Liver (tissue), 9 donors: ENCODE data around the gene PRDM12. TPM values are rescaled to one million over a fixed set of nuclear protein-coding genes. Genes with fewer than 3 reads are reported as not detected.

ENCODE experiments used
- DNase-seq: peaks from one replicate; pipeline ENCODE4 v3.0.0-alpha.2; 2017; ENCODE audit warnings: low spot score
- H3K27ac ChIP-seq, 2 donors: one replicate each; pipeline ENCODE4 v1.7.0; 2013; ENCODE audit warnings: inconsistent platforms in 2 of 2, low read length in 2 of 2, control low read depth in 1 of 2, low read depth in 1 of 2, mild to moderate bottlenecking in 1 of 2
- H3K27me3 ChIP-seq, 4 donors: one replicate each; pipeline versions ENCODE4 v1.6.1 to v1.7.0; 2013; ENCODE audit warnings: low read length in 3 of 4, inconsistent platforms in 1 of 4, mild to moderate bottlenecking in 1 of 4, moderate library complexity in 1 of 4; ENCODE audit not compliant: control insufficient read depth in 4 of 4, insufficient read depth in 4 of 4
- H3K36me3 ChIP-seq, 4 donors: one replicate each; pipeline versions ENCODE4 v1.6.1 to v1.7.0; 2013; ENCODE audit warnings: low read length in 3 of 4, mild to moderate bottlenecking in 3 of 4, low read depth in 1 of 4, moderate library complexity in 1 of 4; ENCODE audit not compliant: control insufficient read depth in 4 of 4, insufficient read depth in 3 of 4
- H3K4me1 ChIP-seq, 4 donors: one replicate each; pipeline versions ENCODE4 v1.6.1 to v1.7.0; 2013; ENCODE audit warnings: low read length in 3 of 4, mild to moderate bottlenecking in 3 of 4, moderate library complexity in 1 of 4; ENCODE audit not compliant: control insufficient read depth in 4 of 4, insufficient read depth in 4 of 4
- H3K4me3 ChIP-seq, 3 donors: one replicate each; pipeline versions ENCODE4 v1.6.1 to v1.7.0; 2013; ENCODE audit warnings: low read length in 3 of 3, control low read depth in 1 of 3, low read depth in 1 of 3, mild to moderate bottlenecking in 1 of 3
- H3K9ac ChIP-seq, 2 donors: one replicate each; pipeline ENCODE4 v1.7.0; 2013; ENCODE audit warnings: low read length in 2 of 2, mild to moderate bottlenecking in 2 of 2, moderate library complexity in 2 of 2, control low read depth in 1 of 2, low read depth in 1 of 2
- H3K9me3 ChIP-seq, 4 donors: one replicate each; pipeline versions ENCODE4 v1.6.1 to v1.7.0; 2013; ENCODE audit warnings: low read length in 3 of 4; ENCODE audit not compliant: control insufficient read depth in 4 of 4
- CTCF ChIP-seq: fragments of 150-350 bp; IDR thresholded peaks from 2 replicates; pipeline ENCODE4 v1.5.1; 2017; ENCODE audit warnings: improper control_type of control experiment, low read depth, low read length; ENCODE audit not compliant: missing input control
- EGR1 ChIP-seq, 2 donors: IDR thresholded peaks; 2 replicates each; pipeline ENCODE4 v1.6.1; 2016 to 2018; ENCODE audit warnings: antibody characterized with exemption in 2 of 2, low read depth in 2 of 2
- FOXA1 ChIP-seq: IDR thresholded peaks from 2 replicates; pipeline ENCODE4 v1.6.1; 2016; ENCODE audit warnings: antibody characterized with exemption
- FOXA2 ChIP-seq: IDR thresholded peaks from 2 replicates; pipeline ENCODE4 v1.6.1; 2016; ENCODE audit warnings: antibody characterized with exemption
- GABPA ChIP-seq, 2 donors: IDR thresholded peaks in 1 of 2; conservative IDR thresholded peaks in 1 of 2; 2 replicates each; pipeline ENCODE4 v1.6.1; 2016; ENCODE audit warnings: antibody characterized with exemption in 2 of 2, mild to moderate bottlenecking in 1 of 2, moderate library complexity in 1 of 2
- HNF4A ChIP-seq, 2 donors: conservative IDR thresholded peaks; 2 replicates each; pipeline ENCODE4 v1.6.1; 2016; ENCODE audit warnings: antibody characterized with exemption in 2 of 2, mild to moderate bottlenecking in 2 of 2
- HNF4G ChIP-seq: IDR thresholded peaks from 2 replicates; pipeline ENCODE4 v1.6.1; 2016; ENCODE audit warnings: antibody characterized with exemption
- JUND ChIP-seq, 2 donors: IDR thresholded peaks; 2 replicates each; pipeline ENCODE4 v1.6.1; 2016; ENCODE audit warnings: antibody characterized with exemption in 2 of 2
- MAX ChIP-seq: IDR thresholded peaks from 2 replicates; pipeline ENCODE4 v1.6.1; 2016; ENCODE audit warnings: antibody characterized with exemption
- NR2F2 ChIP-seq: IDR thresholded peaks from 2 replicates; pipeline ENCODE4 v1.6.1; 2016; ENCODE audit warnings: antibody characterized with exemption
- RAD21 ChIP-seq, 2 donors: IDR thresholded peaks; 2 replicates each; pipeline ENCODE4 v1.6.1; 2016; ENCODE audit warnings: antibody characterized with exemption in 2 of 2, mild to moderate bottlenecking in 2 of 2
- REST ChIP-seq: IDR thresholded peaks from 2 replicates; pipeline ENCODE4 v1.6.1; 2016; ENCODE audit warnings: antibody characterized with exemption, mild to moderate bottlenecking
- RXRA ChIP-seq, 2 donors: IDR thresholded peaks; 2 replicates each; pipeline ENCODE4 v1.6.1; 2017 to 2018; ENCODE audit warnings: antibody characterized with exemption in 2 of 2, mild to moderate bottlenecking in 1 of 2
- SP1 ChIP-seq: IDR thresholded peaks from 2 replicates; pipeline ENCODE4 v1.6.1; 2018; ENCODE audit warnings: antibody characterized with exemption, mild to moderate bottlenecking
- TAF1 ChIP-seq: conservative IDR thresholded peaks from 2 replicates; pipeline ENCODE4 v1.6.1; 2016; ENCODE audit warnings: antibody characterized with exemption, mild to moderate bottlenecking
- YY1 ChIP-seq: IDR thresholded peaks from 2 replicates; pipeline ENCODE4 v1.6.1; 2016; ENCODE audit warnings: antibody characterized with exemption, mild to moderate bottlenecking
- ZBTB33 ChIP-seq: IDR thresholded peaks from 2 replicates; pipeline ENCODE4 v1.6.1; 2016; ENCODE audit warnings: antibody characterized with exemption
- WGBS: extraction: QIAGEN DNeasy Blood & Tissue Kit; methylation state at CpG from one replicate; pipeline ENCODE4 v1.1.7; 2013; 5-methylcytosine and 5-hydroxymethylcytosine counted together
- polyA plus RNA-seq, 2 donors: library from polyadenylated mRNA; stranded (reverse) in 1 of 2; unstranded in 1 of 2; fragments of 200-250 nt in 1 of 2; fragments of >200 nt in 1 of 2; fragmentation: Nextera tagmentation in 1 of 2; extraction: Ambion mirVana in 1 of 2; gene quantifications; one replicate each; pipeline versions ENCODE4 v1.2.1 to v1.2.3, GENCODE V29; 2013 to 2015
- total RNA-seq, 2 donors: library from RNA; depleted of rRNA; stranded (reverse); fragments of >200 nt; gene quantifications; one replicate each; pipeline ENCODE4 v1.2.3, GENCODE V29; 2014
- donor health status: healthy.
- donor health status: healthy.
- donor health status: healthy.
- donor health status: healthy.
- donor health status: healthy.

Gene PRDM12
- total and polyA plus RNA-seq, 4 donors: 0.02 TPM; not detected in 3

- no peak overlapping the region for H3K27ac ChIP-seq
- H3K9ac ChIP-seq: no peak overlapping the region
- TF ChIP-seq RAD21 (IDR thresholded peaks at IDR 0.05) (no peak), EGR1 (IDR thresholded peaks at IDR 0.05; ENCODE audit: low read depth in 2 of 2) (no peak), NR2F2 (no peak), JUND (IDR thresholded peaks at IDR 0.05) (no peak), RXRA (IDR thresholded peaks at IDR 0.05) (no peak), FOXA1 (no peak)
- no peak for DNase-seq
- no peaks in the 10 kb centered on the region for H3K27me3 ChIP-seq
- H3K36me3 ChIP-seq: no peaks in the 10 kb centered on the region
- 87% methylated on average over 5 of the region's 5 CpGs for WGBS
- no peak overlapping the region for H3K4me3 ChIP-seq
- peaks cover 0 to 6% (median under 1%) of the 10 kb centered on the region in 4 donors for H3K9me3 ChIP-seq
- H3K4me1 ChIP-seq: peaks cover 0 to 14% (median 9%) of the 10 kb centered on the region in 4 donors
Measured at GRCh38 chr9:130688072-130688471, 23.7 kb downstream of the PRDM12 start.

GRCh38 chr9:130689572-130689936 lies 25.2 kb downstream of the PRDM12 start:
- Histone ChIP-seq H3K27ac (no peak overlapping the region), H3K36me3 (no peaks in the 10 kb centered on the region), H3K4me1 (peaks cover 0 to 14% (median 9%) of the 10 kb centered on the region in 4 donors), H3K27me3 (no peaks in the 10 kb centered on the region), H3K9me3 (peaks cover 0 to 6% (median under 1%) of the 10 kb centered on the region in 4 donors), H3K4me3 (peak overlapping the region in 1 of 3 donors; percentile 5), H3K9ac (no peak overlapping the region)
- no peak for DNase-seq
- 52% methylated on average over 1 of the region's 1 CpG for WGBS
- no peak for TF ChIP-seq JUND (IDR thresholded peaks at IDR 0.05)
- no peak for TF ChIP-seq GABPA (IDR thresholded peaks at IDR 0.05 in 1 of 2, conservative IDR thresholded peaks at IDR 0.05 in 1 of 2)
- TF ChIP-seq CTCF: no peak
- no peak for TF ChIP-seq TAF1
- TF ChIP-seq NR2F2: no peak
- TF ChIP-seq MAX: no peak
- no peak for TF ChIP-seq RAD21 (IDR thresholded peaks at IDR 0.05)
- TF ChIP-seq SP1: no peak
- no peak for TF ChIP-seq HNF4A (conservative IDR thresholded peaks at IDR 0.05)
- no peak for TF ChIP-seq REST
- no peak for TF ChIP-seq FOXA1
- no peak for TF ChIP-seq RXRA (IDR thresholded peaks at IDR 0.05)
- TF ChIP-seq YY1: no peak
- no peak for TF ChIP-seq FOXA2
- TF ChIP-seq EGR1 (IDR thresholded peaks at IDR 0.05; ENCODE audit: low read depth in 2 of 2): no peak
- no peak for TF ChIP-seq ZBTB33
- no peak for TF ChIP-seq HNF4G
